ENCODE measurements around the gene TLCD2. TPM values are rescaled to one million over a fixed set of nuclear protein-coding genes. Genes with fewer than 3 reads are reported as not detected.

TLCD2 gene
- total RNA-seq, 1 experiment from 2014 or later, result 2.1 TPM

- TF ChIP-seq EZH2 (IDR thresholded peaks at IDR 0.05; ENCODE audit: borderline replicate concordance, low read depth, low read length, poor library complexity, severe bottlenecking) (no peak), CTCF (conservative IDR thresholded peaks at IDR 0.05; ENCODE audit: low read depth, low read length) (no peak)
- intact Hi-C loops (cut with micrococcal nuclease; ENCODE audit: unreplicated experiment), result no loop called here
- H3K4me3 ChIP-seq (ENCODE audit: low read depth, low read length, poor library complexity, severe bottlenecking), result no peak overlapping the region
- no peaks in the 10 kb centered on the region for H3K36me3 ChIP-seq (ENCODE audit: insufficient read depth, low read length, poor library complexity, severe bottlenecking)
- H3K27ac ChIP-seq (ENCODE audit: low read depth, low read length, poor library complexity, severe bottlenecking), result peak overlapping the region; percentile 84
- BruUV-seq (replicated peaks), result no TSS peak
- H3K9me3 ChIP-seq (ENCODE audit: low read depth, low read length, poor library complexity, severe bottlenecking), result no peaks in the 10 kb centered on the region
- H3K27me3 ChIP-seq (replicated peaks; ENCODE audit: insufficient read depth, low read depth, low read length, poor library complexity), result no peaks in the 10 kb centered on the region
- ChIA-PET POLR2A (ENCODE audit: low non-redundant PET) (no interaction called here), CTCF (no interaction called here)
- peaks cover 18% of the 10 kb centered on the region for H3K4me1 ChIP-seq (ENCODE audit: insufficient read depth, low read length, poor library complexity, severe bottlenecking)
- DNase-seq (ENCODE audit: low spot score), result no peak
Observed at GRCh38 chr17:1737531-1738291, 27.5 kb upstream of the TLCD2 start.

GRCh38 chr17:1736348-1737281, 26.4 kb upstream of the TLCD2 start:
- Histone ChIP-seq H3K4me1 (ENCODE audit: insufficient read depth, low read length, poor library complexity, severe bottlenecking) (peaks cover 18% of the 10 kb centered on the region), H3K27ac (ENCODE audit: low read depth, low read length, poor library complexity, severe bottlenecking) (peak overlapping the region; percentile 84), H3K9me3 (ENCODE audit: low read depth, low read length, poor library complexity, severe bottlenecking) (no peaks in the 10 kb centered on the region), H3K27me3 (replicated peaks; ENCODE audit: insufficient read depth, low read depth, low read length, poor library complexity) (no peaks in the 10 kb centered on the region), H3K4me3 (ENCODE audit: low read depth, low read length, poor library complexity, severe bottlenecking) (no peak overlapping the region), H3K36me3 (ENCODE audit: insufficient read depth, low read length, poor library complexity, severe bottlenecking) (no peaks in the 10 kb centered on the region)
- intact Hi-C loops (cut with micrococcal nuclease; ENCODE audit: unreplicated experiment), result no loop called here
- BruUV-seq (replicated peaks), result no TSS peak
- TF ChIP-seq EZH2 (IDR thresholded peaks at IDR 0.05; ENCODE audit: borderline replicate concordance, low read depth, low read length, poor library complexity, severe bottlenecking) (no peak), CTCF (conservative IDR thresholded peaks at IDR 0.05; ENCODE audit: low read depth, low read length) (no peak)
- POLR2A ChIA-PET (ENCODE audit: low non-redundant PET), result no interaction called here
- DNase-seq (ENCODE audit: low spot score), result peak; percentile 91
- CTCF ChIA-PET, result no interaction called here

- BruUV-seq (replicated peaks), result no TSS peak
- Histone ChIP-seq H3K36me3 (ENCODE audit: insufficient read depth, low read length, poor library complexity, severe bottlenecking) (no peaks in the 10 kb centered on the region), H3K27me3 (replicated peaks; ENCODE audit: insufficient read depth, low read depth, low read length, poor library complexity) (no peaks in the 10 kb centered on the region), H3K9me3 (ENCODE audit: low read depth, low read length, poor library complexity, severe bottlenecking) (no peaks in the 10 kb centered on the region), H3K4me3 (ENCODE audit: low read depth, low read length, poor library complexity, severe bottlenecking) (no peak overlapping the region), H3K27ac (ENCODE audit: low read depth, low read length, poor library complexity, severe bottlenecking) (peak overlapping the region; percentile 84), H3K4me1 (ENCODE audit: insufficient read depth, low read length, poor library complexity, severe bottlenecking) (peaks cover 18% of the 10 kb centered on the region)
- intact Hi-C loops (cut with micrococcal nuclease; ENCODE audit: unreplicated experiment), result no loop called here
- no peak for TF ChIP-seq EZH2 (IDR thresholded peaks at IDR 0.05; ENCODE audit: borderline replicate concordance, low read depth, low read length, poor library complexity, severe bottlenecking)
- no peak for TF ChIP-seq CTCF (conservative IDR thresholded peaks at IDR 0.05; ENCODE audit: low read depth, low read length)
- ChIA-PET CTCF (no interaction called here), POLR2A (ENCODE audit: low non-redundant PET) (no interaction called here)
- DNase-seq (ENCODE audit: low spot score), result no peak
Observed at GRCh38 chr17:1735834-1736347, 25.7 kb upstream of the TLCD2 start.
